RCC 7860 (cell line): ENCODE measurements around the gene SGPP2.
A peak's percentile ranks its signal among the peaks of the same experiment; 100 is the strongest.
"Not testable (repeated sequence)": the region's sequence is repeated elsewhere in the genome, so short reads cannot be mapped to it uniquely, and the experiment has no call there.

Experiments used
- DNase-seq: peaks from one replicate; pipeline ENCODE4 v3.0.0-alpha.2; 2015; ENCODE audit warnings: low spot score
- FAIRE-seq: peaks from 2 replicates; lab custom pipeline; 2012; peaks lifted over from hg19 to GRCh38; lab: Jason Lieb, UNC

SGPP2 gene

GRCh38 chr2:222568865-222569264 is 144.5 kb downstream of the SGPP2 start:
- no peak for FAIRE-seq
- no peak for DNase-seq

- FAIRE-seq (no peak), DNase-seq (no peak)
Measured at GRCh38 chr2:222569826-222570225, 145.5 kb downstream of the SGPP2 start.

DNA sequence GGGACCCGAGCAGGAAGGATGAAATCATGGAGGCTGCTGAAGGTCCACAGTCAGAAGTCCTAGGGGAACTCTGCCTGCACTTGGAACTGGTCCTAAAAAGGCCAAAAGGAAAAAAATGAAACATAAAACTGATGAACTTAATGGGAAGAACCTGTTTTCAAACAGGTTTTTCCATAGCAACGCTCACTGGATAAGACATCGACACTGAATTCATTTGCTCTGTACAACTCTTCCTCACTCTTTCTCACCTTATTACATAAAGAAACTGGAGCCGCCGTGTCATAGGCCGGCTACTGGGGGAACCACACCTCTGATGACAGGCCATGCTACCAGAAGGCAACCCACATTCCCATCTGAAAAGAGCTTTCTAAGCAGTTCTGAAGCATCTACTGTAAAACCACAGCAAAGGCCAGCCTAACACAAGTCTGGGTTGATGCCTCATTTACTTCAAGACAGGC is 147.9 kb downstream of the SGPP2 start:
- DNase-seq (no peak), FAIRE-seq (no peak)

DNA sequence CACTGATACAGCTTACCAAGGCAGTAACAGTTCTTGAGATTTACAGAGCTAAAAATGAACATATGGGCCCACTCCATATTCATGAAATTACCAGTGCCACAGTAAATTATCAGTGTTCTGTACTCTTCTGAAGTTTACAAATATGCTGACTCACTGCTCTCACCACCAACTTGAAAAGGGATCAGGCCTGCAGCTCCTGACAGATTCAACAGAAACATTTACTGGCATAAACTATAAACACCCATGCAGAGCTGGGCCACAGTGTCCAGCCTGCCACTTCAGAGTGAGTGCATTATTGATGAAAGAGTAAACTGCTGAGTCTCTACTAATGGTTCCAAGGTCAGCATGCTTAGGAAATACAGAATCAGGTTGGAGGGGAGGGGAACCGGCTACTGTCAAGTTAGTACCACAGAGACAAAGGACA is 148.4 kb downstream of the SGPP2 start:
- FAIRE-seq = no peak
- DNase-seq = no peak

DNA sequence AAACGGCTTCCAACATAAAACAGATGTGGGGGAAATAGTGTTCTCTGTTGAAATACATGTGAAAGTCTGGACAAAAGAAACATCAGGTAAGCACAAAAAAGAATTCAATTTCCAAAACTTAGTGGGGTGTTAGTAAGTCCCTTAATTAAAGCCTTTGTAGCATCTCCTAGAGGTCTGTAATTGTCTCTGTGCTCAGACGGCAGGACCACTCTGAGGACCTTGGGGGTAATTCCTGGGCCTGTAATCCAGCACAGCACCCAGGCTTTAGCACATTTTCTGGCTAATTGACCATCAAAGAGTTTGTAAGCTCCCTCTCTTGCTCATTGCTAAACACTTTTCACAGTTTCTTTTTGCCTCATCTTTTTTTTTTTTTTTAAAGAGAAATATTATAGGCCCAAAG is 151.3 kb downstream of the SGPP2 start:
- DNase-seq (no peak), FAIRE-seq (no peak)

DNA sequence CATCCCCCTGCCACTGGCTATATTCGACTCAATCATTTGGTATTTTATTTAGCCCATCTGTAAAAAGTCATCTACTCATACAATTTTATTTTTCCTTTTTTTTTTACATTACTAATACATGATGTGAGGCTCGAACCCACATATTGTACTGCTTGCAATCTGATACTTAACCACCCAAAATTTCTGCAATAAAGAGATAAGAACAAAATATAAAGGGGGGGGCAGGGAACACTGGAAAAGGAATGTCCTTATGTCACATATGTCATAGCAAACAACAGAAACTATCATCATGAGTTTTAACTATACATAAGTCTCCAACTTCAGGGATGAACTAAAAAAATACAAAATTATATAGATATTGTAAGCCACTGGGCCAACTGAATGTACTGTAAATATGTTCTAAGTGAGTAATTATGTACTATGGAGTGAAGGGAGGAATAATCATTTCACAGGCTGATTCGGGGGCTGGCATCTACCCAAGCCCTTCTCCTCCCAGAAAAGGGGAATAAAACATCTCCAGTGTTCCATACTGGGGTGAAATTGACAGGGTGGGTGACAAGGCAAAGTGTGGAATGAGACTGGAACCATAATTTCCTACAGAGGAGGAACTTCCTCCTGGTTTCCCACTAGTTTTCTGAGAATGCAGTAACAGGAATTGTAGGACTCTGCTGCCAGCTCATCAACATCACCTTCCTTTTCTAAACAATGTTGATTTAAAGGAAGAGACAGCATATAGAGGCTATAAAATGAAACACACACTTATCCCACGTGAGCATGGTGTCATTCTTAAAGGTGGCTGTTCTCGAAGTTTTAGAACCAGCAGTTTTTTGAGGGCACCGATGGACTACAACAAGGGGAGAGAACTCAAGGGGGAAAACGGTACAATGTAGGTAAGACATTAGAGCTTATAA is 152.1 kb downstream of the SGPP2 start:
- DNase-seq (no peak), FAIRE-seq (no peak)

DNA sequence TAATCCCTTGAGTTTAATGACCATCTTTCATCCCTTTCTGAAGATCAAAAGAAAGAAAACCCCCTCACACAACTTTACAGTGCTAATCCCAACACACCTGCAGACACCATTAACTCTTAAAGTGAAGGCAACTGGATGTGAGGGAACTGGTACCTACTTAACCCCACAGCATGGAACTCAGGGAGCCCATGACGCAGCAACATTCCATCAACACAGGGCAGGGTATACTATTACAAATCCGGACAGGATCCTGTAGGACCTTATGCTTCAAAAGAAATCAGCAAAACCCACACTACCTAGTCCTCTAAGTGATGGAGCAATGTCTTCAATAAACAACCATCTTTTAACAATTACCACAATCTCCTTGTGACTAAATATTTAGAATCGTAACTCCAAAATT is 153.0 kb downstream of the SGPP2 start:
- no peak for DNase-seq

GRCh38 chr2:222582928-222583327 is 158.6 kb downstream of the SGPP2 start:
- DNase-seq (no peak), FAIRE-seq (no peak)

More for the DNA sequence above, 153.0 kb downstream of the SGPP2 start:
- FAIRE-seq = no peak

DNA sequence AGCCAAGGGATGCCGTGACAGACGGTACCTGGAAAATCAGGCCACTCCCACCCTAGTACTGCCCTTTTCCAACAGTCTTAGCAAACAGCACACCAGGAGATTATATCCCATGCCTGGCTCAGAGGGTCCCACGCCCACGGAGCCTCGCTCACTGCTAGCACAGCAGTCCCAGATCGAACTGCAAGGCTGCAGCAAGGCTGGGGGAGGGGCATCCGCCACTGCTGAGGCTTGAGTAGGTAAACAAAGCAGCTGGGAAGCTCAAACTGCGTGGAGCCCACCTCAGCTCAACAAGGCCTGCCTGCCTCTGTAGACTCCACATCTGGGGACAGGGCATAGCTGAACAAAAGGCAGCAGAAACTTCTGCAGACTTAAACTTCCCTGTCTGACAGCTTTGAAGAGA is 160.2 kb downstream of the SGPP2 start:
- not testable (repeated sequence) for FAIRE-seq, DNase-seq

DNA sequence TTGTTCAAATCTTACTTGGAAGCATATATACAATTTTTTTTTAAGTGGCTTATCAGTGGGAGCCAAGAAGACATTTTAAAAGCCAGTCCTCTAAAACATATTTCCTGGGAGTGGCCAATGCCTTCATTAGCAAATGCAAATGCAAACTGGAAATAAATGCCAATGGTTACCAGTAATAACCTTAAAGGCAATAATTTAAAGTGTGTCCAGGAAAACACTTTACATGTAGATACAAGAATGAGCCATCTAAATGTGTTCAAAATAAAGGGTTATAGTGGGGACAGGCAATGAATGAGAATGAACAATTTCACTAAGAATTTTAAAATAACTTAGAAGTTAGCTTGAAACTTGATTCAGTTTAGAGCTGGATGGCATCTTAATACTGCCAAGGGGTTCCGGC is 167.3 kb downstream of the SGPP2 start:
- FAIRE-seq = no peak
- DNase-seq = no peak

GRCh38 chr2:222592176-222592575 is 167.8 kb downstream of the SGPP2 start:
- FAIRE-seq = no peak
- DNase-seq = no peak

DNA sequence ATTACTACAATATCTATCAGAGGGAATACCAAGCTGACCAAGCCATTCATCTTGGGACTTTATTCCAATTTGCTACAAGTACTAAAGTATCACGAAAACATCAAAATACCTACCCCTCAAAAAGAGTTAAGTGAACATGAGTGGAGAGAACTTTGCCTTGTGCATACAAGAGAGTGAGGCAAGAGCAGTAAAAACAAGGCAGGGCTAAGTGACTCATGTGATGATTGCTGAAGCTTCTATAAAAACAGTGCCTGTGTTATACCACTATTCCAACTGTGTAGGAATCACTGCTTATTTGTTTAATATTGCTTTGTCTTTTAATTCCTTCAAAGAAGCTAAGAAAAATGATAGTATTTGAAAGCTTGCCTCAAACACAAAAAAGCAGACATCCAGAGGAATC is 170.3 kb downstream of the SGPP2 start:
- no peak for DNase-seq
- FAIRE-seq = no peak

GRCh38 chr2:222595581-222595980 is 171.2 kb downstream of the SGPP2 start:
- no peak for DNase-seq
- FAIRE-seq = no peak

DNA sequence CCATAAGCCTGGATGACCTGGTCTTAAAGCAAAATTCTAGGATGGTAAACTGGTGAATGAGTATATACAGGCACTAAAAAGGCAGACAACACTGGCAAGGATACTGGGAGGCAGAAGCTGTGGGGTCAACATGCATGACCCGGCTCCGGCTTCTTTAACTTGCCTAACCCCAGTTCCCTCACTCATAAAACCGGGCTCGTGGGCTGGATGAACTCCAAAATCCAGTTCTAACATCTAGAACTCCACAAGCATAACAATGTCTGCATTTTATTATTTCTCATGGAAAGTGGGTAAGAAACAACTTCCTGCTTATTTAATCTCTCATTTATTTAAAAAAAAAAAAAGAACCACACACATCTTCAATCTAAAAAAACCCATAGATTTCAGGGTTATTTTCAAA is 174.3 kb downstream of the SGPP2 start:
- FAIRE-seq (no peak), DNase-seq (no peak)

DNA sequence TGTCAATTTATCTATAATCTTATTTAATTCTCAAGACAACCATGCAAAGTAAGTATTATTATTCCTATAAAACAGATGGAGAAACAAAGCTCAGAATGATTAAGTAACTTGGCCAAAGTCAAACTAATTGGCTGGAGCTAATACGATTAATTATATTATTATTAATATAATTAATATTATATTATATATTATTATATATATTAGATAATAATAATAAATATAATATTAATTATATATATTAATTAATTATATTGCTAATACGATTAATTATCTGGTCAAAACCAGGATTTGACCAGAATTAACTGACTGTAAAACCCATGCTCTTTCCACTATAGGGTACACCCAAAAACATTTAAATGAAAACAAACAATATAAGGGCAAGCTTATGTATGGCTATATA is 179.2 kb downstream of the SGPP2 start:
- FAIRE-seq (peak; percentile 78), DNase-seq (no peak)

GRCh38 chr2:222604749-222605515 is 180.6 kb downstream of the SGPP2 start:
- FAIRE-seq (no peak), DNase-seq (no peak)

- FAIRE-seq (no peak), DNase-seq (no peak)
Measured at GRCh38 chr2:222606306-222606705, 182.0 kb downstream of the SGPP2 start.

- FAIRE-seq (no peak), DNase-seq (no peak)
Measured at GRCh38 chr2:222608081-222608480, 183.7 kb downstream of the SGPP2 start.

DNA sequence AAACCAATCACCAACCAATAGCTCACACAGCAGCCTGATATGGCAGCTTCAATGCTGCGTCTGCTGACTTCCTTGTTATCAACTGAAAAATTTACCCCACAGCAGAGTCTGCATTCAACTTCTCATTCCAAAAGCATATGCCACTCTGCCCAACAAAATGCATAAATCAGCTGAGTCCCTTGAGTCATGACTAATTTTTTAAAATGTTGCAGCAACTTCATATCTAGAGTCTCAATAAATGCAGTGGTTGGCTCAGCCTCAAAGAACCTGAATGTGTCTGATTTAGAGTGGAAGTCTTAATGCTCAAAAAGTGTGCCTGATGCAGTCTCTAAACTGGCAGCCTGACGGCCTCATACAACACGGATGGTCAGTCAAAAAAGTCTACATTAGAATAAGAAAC is 185.0 kb downstream of the SGPP2 start:
- FAIRE-seq (no peak), DNase-seq (no peak)
